SK-N-SH (cell line): ENCODE data around the gene IDH3G. TPM values are rescaled to one million over a fixed set of nuclear protein-coding genes. Genes with fewer than 3 reads are reported as not detected.
"Not testable (repeated sequence)": the region's sequence is repeated elsewhere in the genome, so short reads cannot be mapped to it uniquely, and the experiment has no call there.

Experiments
- CTCF ChIA-PET: fragments of 300-600, 350-600 bp; formaldehyde crosslinking; extraction: SDS; loops from one replicate; lab custom pipeline; 2021; lab: Yijun Ruan, JAX
- POLR2A ChIA-PET: fragments of 350-600 bp; sonication (Branson Sonifier 250); formaldehyde crosslinking; extraction: SDS; loops from one replicate; lab custom pipeline; 2020; ENCODE audit warnings: antibody characterized with exemption, inconsistent platforms; lab: Yijun Ruan, JAX
- DNase-seq: peaks from one replicate; pipeline ENCODE4 v3.0.0; 2012
- H2AFZ ChIP-seq: fragments of 200-600 bp; sonication (generic); 2 replicates; pipeline ENCODE4 v1.8.1; 2016; ENCODE audit warnings: antibody characterized with exemption, mild to moderate bottlenecking, low read depth
- H3F3A ChIP-seq: fragments of 200-600 bp; sonication (generic); replicated peaks from 2 replicates; pipeline ENCODE3; 2016; ENCODE audit warnings: antibody characterized with exemption, mild to moderate bottlenecking; ENCODE audit not compliant: insufficient read depth
- H3K27ac ChIP-seq, 2 experiments: fragments of 200-500 bp in 1 of 2; fragments of 200-600 bp in 1 of 2; sonication (Bioruptor generic) in 1 of 2; sonication (generic), shearing (Covaris generic) in 1 of 2; 2 replicates each; pipeline versions ENCODE4 v1.5.1 to v1.6.1; 2014 to 2016; ENCODE audit warnings: low read depth in 2 of 2, inconsistent platforms in 1 of 2, low read length in 1 of 2, mild to moderate bottlenecking in 1 of 2, mixed read lengths in 1 of 2
- H3K27me3 ChIP-seq: fragments of 200-600 bp; sonication (generic), shearing (Covaris generic); 2 replicates; pipeline ENCODE4 v1.6.1; 2016; ENCODE audit warnings: mixed run types; ENCODE audit not compliant: insufficient read depth
- H3K36me3 ChIP-seq, 2 experiments: fragments of 200-500 bp in 1 of 2; fragments of 200-600 bp in 1 of 2; sonication (Bioruptor generic) in 1 of 2; sonication (generic) in 1 of 2; replicated peaks in 1 of 2; 2 replicates each; pipeline versions ENCODE3 to v1.5.1; 2014 to 2016; ENCODE audit warnings: low read length in 1 of 2, mild to moderate bottlenecking in 1 of 2; ENCODE audit not compliant: insufficient read depth in 2 of 2, control insufficient read depth in 1 of 2
- H3K4me1 ChIP-seq, 2 experiments: fragments of 200-500 bp in 1 of 2; fragments of 200-600 bp in 1 of 2; sonication (Bioruptor generic) in 1 of 2; sonication (generic), shearing (Covaris generic) in 1 of 2; 2 replicates each; pipeline versions ENCODE4 v1.5.1 to v1.6.1; 2014 to 2016; ENCODE audit warnings: low read depth in 1 of 2, low read length in 1 of 2, mixed run types in 1 of 2; ENCODE audit not compliant: insufficient read depth in 2 of 2, control insufficient read depth in 1 of 2
- H3K4me2 ChIP-seq: fragments of 200-600 bp; sonication (generic), shearing (Covaris generic); 2 replicates; pipeline ENCODE4 v1.6.1; 2017; ENCODE audit warnings: mixed run types
- H3K4me3 ChIP-seq, 2 experiments: fragments of 200-500 bp in 1 of 2; fragments of 200-600 bp in 1 of 2; sonication (Bioruptor generic) in 1 of 2; sonication (generic), shearing (Covaris generic) in 1 of 2; 2 replicates each; pipeline versions ENCODE4 v1.5.1 to v1.8.1; 2014 to 2016; ENCODE audit warnings: low read depth in 2 of 2, inconsistent platforms in 1 of 2, low read length in 1 of 2, mild to moderate bottlenecking in 1 of 2, mixed read lengths in 1 of 2, moderate library complexity in 1 of 2
- H3K79me2 ChIP-seq: fragments of 200-600 bp; sonication (generic); 2 replicates; pipeline ENCODE4 v1.8.1; 2017; ENCODE audit warnings: mild to moderate bottlenecking; ENCODE audit not compliant: insufficient read depth
- H3K9ac ChIP-seq: fragments of 200-600 bp; sonication (generic); 2 replicates; pipeline ENCODE4 v1.6.1; 2017; ENCODE audit warnings: mixed run types
- H3K9me2 ChIP-seq: fragments of 200-600 bp; sonication (generic); 2 replicates; pipeline ENCODE4 v1.6.1; 2017; ENCODE audit warnings: mixed run types
- H3K9me3 ChIP-seq: fragments of 200-600 bp; sonication (generic); 2 replicates; pipeline ENCODE4 v1.6.1; 2017; ENCODE audit warnings: mixed run types, mild to moderate bottlenecking, moderate library complexity
- H4K20me1 ChIP-seq: fragments of 200-600 bp; sonication (generic); 2 replicates; pipeline ENCODE4 v1.6.1; 2017; ENCODE audit warnings: mild to moderate bottlenecking, mixed run types; ENCODE audit not compliant: insufficient read depth
- EP300 ChIP-seq, 2 experiments: IDR thresholded peaks; 2 replicates each; pipeline versions ENCODE4 v1.4.0 to v1.6.1; 2012; ENCODE audit warnings: borderline replicate concordance in 1 of 2, low read depth in 1 of 2, low read length in 1 of 2
- FOSL2 ChIP-seq: IDR thresholded peaks from 2 replicates; pipeline ENCODE4 v1.4.0; 2012; ENCODE audit warnings: low read depth, mild to moderate bottlenecking, moderate library complexity, borderline replicate concordance
- GATA2 ChIP-seq: sonication (generic); formaldehyde crosslinking; IDR thresholded peaks from 2 replicates; pipeline ENCODE4 v1.5.0; 2020; ENCODE audit warnings: mild to moderate bottlenecking, missing genetic modification reagents
- JUND ChIP-seq: IDR thresholded peaks from 2 replicates; pipeline ENCODE4 v1.4.0; 2012
- NRF1 ChIP-seq: IDR thresholded peaks from 2 replicates; pipeline ENCODE4 v1.6.1; 2012; ENCODE audit warnings: low read depth, mild to moderate bottlenecking, low read length
- POLR2AphosphoS5 ChIP-seq: IDR thresholded peaks from 2 replicates; pipeline ENCODE4 v1.6.1; 2012; ENCODE audit warnings: low read depth, low read length
- RAD21 ChIP-seq: IDR thresholded peaks from 2 replicates; pipeline ENCODE4 v1.6.1; 2012; ENCODE audit warnings: mild to moderate bottlenecking, low read length
- RCOR1 ChIP-seq: fragments of 150-350 bp; IDR thresholded peaks from 2 replicates; pipeline ENCODE4 v1.6.1; 2017; ENCODE audit warnings: antibody characterized with exemption, low read length
- RXRA ChIP-seq: IDR thresholded peaks from 2 replicates; pipeline ENCODE4 v1.4.0; 2012; ENCODE audit warnings: low read depth, mild to moderate bottlenecking, borderline replicate concordance
- TAF1 ChIP-seq: IDR thresholded peaks from 2 replicates; pipeline ENCODE4 v1.6.1; 2012; ENCODE audit warnings: low read depth, mild to moderate bottlenecking, low read length, moderate library complexity, borderline replicate concordance
- TCF12 ChIP-seq: IDR thresholded peaks from 2 replicates; pipeline ENCODE4 v1.4.0; 2012
- TEAD4 ChIP-seq: IDR thresholded peaks from 2 replicates; pipeline ENCODE4 v1.4.0; 2012; ENCODE audit warnings: mild to moderate bottlenecking, borderline replicate concordance; ENCODE audit not compliant: insufficient read depth
- YY1 ChIP-seq: IDR thresholded peaks from 2 replicates; pipeline ENCODE4 v1.4.0; 2012; ENCODE audit warnings: low read depth, mild to moderate bottlenecking
- WGBS: methylation state at CpG from one replicate; pipeline ENCODE4 v1.1.6; 2017; ENCODE audit warnings: low lambda C conversion rate; 5-methylcytosine and 5-hydroxymethylcytosine counted together
- polyA plus RNA-seq, 3 experiments: library from polyadenylated mRNA; depleted of rRNA; stranded (reverse); fragments of >200 nt; gene quantifications; 2 replicates each; pipeline ENCODE4 v1.2.3, GENCODE V29; 2012
- TF ChIP-seq, protein P1 (sequence below): fragments of 200-600 bp; sonication (generic); IDR thresholded peaks from 2 replicates; pipeline ENCODE4 v1.6.1; 2017; ENCODE audit warnings: antibody characterized with exemption, mild to moderate bottlenecking, moderate library complexity

Gene IDH3G
- polyA plus RNA-seq, 1 of the 3 experiments (the other 2 are of a cell fraction), result 107 TPM

- Histone ChIP-seq H2AFZ (peak overlapping the region; percentile 59; the same call in 1 of the 2 replicates), H3K27me3 (peaks cover 22% of the 10 kb centered on the region), H3K4me1 (peaks cover 0 to 34% of the 10 kb centered on the region in 2 experiments; a peak in 1 of 4 replicates), H4K20me1 (no peaks in the 10 kb centered on the region), H3F3A (no peaks in the 10 kb centered on the region), H3K27ac (peak overlapping the region in 1 of 2 experiments; percentile 81; a peak in 2 of 4 replicates), H3K9ac (peak overlapping the region; percentile 39; the same call in 1 of the 2 replicates), H3K4me3 (peak overlapping the region; percentile 32 to 37), H3K4me2 (peak overlapping the region; percentile 72), H3K79me2 (no peaks in the 10 kb centered on the region), H3K9me3 (no peaks in the 10 kb centered on the region), H3K36me3 (no peaks in the 10 kb centered on the region), H3K9me2 (no peaks in the 10 kb centered on the region)
- no peak for TF ChIP-seq NRF1
- TF ChIP-seq GATA2 (CRISPR knock-in tag), result no peak
- TF ChIP-seq, protein P1, sequence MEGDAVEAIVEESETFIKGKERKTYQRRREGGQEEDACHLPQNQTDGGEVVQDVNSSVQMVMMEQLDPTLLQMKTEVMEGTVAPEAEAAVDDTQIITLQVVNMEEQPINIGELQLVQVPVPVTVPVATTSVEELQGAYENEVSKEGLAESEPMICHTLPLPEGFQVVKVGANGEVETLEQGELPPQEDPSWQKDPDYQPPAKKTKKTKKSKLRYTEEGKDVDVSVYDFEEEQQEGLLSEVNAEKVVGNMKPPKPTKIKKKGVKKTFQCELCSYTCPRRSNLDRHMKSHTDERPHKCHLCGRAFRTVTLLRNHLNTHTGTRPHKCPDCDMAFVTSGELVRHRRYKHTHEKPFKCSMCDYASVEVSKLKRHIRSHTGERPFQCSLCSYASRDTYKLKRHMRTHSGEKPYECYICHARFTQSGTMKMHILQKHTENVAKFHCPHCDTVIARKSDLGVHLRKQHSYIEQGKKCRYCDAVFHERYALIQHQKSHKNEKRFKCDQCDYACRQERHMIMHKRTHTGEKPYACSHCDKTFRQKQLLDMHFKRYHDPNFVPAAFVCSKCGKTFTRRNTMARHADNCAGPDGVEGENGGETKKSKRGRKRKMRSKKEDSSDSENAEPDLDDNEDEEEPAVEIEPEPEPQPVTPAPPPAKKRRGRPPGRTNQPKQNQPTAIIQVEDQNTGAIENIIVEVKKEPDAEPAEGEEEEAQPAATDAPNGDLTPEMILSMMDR, result no peak
- TF ChIP-seq TCF12, result no peak
- TF ChIP-seq EP300 (IDR thresholded peaks at IDR 0.05; ENCODE audit: borderline replicate concordance in 1 of 2, low read depth in 1 of 2, low read length in 1 of 2), result no peak
- TF ChIP-seq RXRA, result no peak
- no peak for TF ChIP-seq TEAD4
- TF ChIP-seq POLR2AphosphoS5, result no peak
- TF ChIP-seq FOSL2, result no peak
- TF ChIP-seq TAF1, result no peak
- no peak for TF ChIP-seq RAD21
- TF ChIP-seq RCOR1, result no peak
- TF ChIP-seq JUND, result no peak
- TF ChIP-seq YY1, result no peak
- 22% methylated on average over 20 of the region's 67 CpGs for whole genome bisulfite sequencing
- DNase-seq, result peak; percentile 90
- POLR2A ChIA-PET, result interaction anchor here (0.7 to 2.7 kb wide), 6 partner anchors 9 to 103 kb away, joined by 3 to 9 read pairs (median 4); partner anchors contain the start of genes IDH3G and SSR4
- CTCF ChIA-PET, result interaction anchor here (0.9 to 1.8 kb wide), 5 partner anchors 14 to 130 kb away, joined by 3 to 5 read pairs (median 3); no protein-coding TSS in a partner anchor
These were observed 24.6 kb upstream of the IDH3G start for GRCh38 chrX:153818571-153819383.

GRCh38 chrX:153818064-153818463 lies 23.9 kb upstream of the IDH3G start:
- WGBS, result 69% methylated on average over 9 of the region's 9 CpGs
- not testable (repeated sequence) for H3F3A ChIP-seq, H3K9me3 ChIP-seq, H3K9me2 ChIP-seq, H3K27ac ChIP-seq, H3K4me2 ChIP-seq, H3K79me2 ChIP-seq, H2AFZ ChIP-seq, H3K9ac ChIP-seq, H3K4me3 ChIP-seq, H4K20me1 ChIP-seq, DNase-seq, H3K36me3 ChIP-seq
- H3K4me1 ChIP-seq, result peaks cover 0 to 34% of the 10 kb centered on the region in 2 experiments; a peak in 1 of 4 replicates
- POLR2A ChIA-PET, result interaction anchor here (0.7 to 2.7 kb wide), 3 partner anchors 8 to 104 kb away, joined by 3 to 9 read pairs (median 6); partner anchors contain the start of genes IDH3G and SSR4
- CTCF ChIA-PET, result interaction anchor here (1.2 to 1.8 kb wide), 2 partner anchors 14 to 55 kb away, joined by 3 to 5 read pairs; no protein-coding TSS in a partner anchor
- H3K27me3 ChIP-seq, result peaks cover 23% of the 10 kb centered on the region
